ENCODE results near the gene ARTN.

The ARTN gene

DNA sequence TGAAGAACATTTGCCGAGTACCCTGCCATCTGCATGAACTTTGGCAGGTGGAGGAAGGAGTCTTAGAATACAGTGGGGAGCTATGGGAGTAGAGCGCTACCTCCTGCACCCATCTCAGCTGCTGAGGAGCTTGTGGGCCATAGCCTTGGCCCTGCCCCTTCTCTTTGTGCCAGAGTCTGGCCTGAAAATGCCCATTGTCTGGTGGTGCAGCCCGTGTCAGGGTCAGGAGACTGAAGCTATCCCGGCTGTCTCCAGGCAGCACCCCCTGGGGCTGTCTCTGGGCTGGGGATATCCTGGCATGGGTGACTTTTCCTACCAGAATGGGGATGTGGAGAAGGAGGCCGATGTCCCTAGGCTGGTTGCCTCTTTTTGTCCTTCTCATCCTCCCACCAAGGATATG lies 20.4 kb downstream of the ARTN start:
- Histone ChIP-seq H3K9me3 (ENCODE audit: low read length) (no peaks in the 10 kb centered on the region), H2AFZ (ENCODE audit: low read length) (no peak overlapping the region), H3K4me1 (ENCODE audit: insufficient read depth, low read length, severe bottlenecking) (no peaks in the 10 kb centered on the region), H3K27ac (ENCODE audit: low read depth, low read length, poor library complexity, severe bottlenecking) (no peak overlapping the region), H3K4me2 (ENCODE audit: low read length) (no peak overlapping the region), H3K79me2 (ENCODE audit: insufficient read depth, low read length) (no peaks in the 10 kb centered on the region), H3K27me3 (ENCODE audit: insufficient read depth, low read length) (no peaks in the 10 kb centered on the region), H3K9me2 (ENCODE audit: low read depth, low read length) (no peaks in the 10 kb centered on the region), H3K36me3 (ENCODE audit: insufficient read depth, low read length) (peaks cover 36% of the 10 kb centered on the region; the same call in 1 of the 2 replicates), H3K4me3 (ENCODE audit: low read depth, low read length, poor library complexity, severe bottlenecking) (no peak overlapping the region), H3F3A (ENCODE audit: insufficient read depth, low read length) (no peaks in the 10 kb centered on the region), H4K20me1 (ENCODE audit: insufficient read depth, low read length) (no peaks in the 10 kb centered on the region), H3K9ac (ENCODE audit: low read length) (no peak overlapping the region)
- TF ChIP-seq, protein P1, sequence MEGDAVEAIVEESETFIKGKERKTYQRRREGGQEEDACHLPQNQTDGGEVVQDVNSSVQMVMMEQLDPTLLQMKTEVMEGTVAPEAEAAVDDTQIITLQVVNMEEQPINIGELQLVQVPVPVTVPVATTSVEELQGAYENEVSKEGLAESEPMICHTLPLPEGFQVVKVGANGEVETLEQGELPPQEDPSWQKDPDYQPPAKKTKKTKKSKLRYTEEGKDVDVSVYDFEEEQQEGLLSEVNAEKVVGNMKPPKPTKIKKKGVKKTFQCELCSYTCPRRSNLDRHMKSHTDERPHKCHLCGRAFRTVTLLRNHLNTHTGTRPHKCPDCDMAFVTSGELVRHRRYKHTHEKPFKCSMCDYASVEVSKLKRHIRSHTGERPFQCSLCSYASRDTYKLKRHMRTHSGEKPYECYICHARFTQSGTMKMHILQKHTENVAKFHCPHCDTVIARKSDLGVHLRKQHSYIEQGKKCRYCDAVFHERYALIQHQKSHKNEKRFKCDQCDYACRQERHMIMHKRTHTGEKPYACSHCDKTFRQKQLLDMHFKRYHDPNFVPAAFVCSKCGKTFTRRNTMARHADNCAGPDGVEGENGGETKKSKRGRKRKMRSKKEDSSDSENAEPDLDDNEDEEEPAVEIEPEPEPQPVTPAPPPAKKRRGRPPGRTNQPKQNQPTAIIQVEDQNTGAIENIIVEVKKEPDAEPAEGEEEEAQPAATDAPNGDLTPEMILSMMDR (IDR thresholded peaks at IDR 0.05; ENCODE audit: low read length) = no peak
- TF ChIP-seq EZH2 (IDR thresholded peaks at IDR 0.05; ENCODE audit: borderline replicate concordance, low read length) = no peak

DNA sequence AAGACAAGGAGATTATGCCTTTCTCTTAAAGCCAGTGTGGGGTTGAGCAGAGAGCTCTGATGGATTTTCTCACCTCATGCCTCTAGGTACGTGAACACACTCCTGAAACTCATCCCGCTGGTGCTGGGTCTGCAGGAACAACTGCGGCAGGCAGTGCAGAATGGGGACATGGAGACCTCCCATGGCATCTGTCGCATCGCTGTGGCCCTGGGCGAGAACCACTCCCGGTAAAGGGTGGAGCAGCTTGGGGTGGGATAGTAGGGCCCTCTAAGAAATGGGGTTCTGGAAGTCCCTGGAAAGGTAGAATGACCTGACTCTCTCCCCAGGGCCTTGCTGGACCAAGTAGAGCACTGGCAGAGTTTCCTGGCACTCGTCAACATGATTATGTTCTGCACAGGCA lies 22.6 kb downstream of the ARTN start:
- Histone ChIP-seq H3K9me2 (ENCODE audit: low read depth, low read length) (no peaks in the 10 kb centered on the region), H3K4me1 (ENCODE audit: insufficient read depth, low read length, severe bottlenecking) (no peaks in the 10 kb centered on the region), H3K4me2 (ENCODE audit: low read length) (no peak overlapping the region), H3K9me3 (ENCODE audit: low read length) (no peaks in the 10 kb centered on the region), H3K79me2 (ENCODE audit: insufficient read depth, low read length) (no peaks in the 10 kb centered on the region), H3K36me3 (ENCODE audit: insufficient read depth, low read length) (peaks cover 34% of the 10 kb centered on the region; the same call in 1 of the 2 replicates), H3K9ac (ENCODE audit: low read length) (no peak overlapping the region), H3F3A (ENCODE audit: insufficient read depth, low read length) (no peaks in the 10 kb centered on the region), H3K27ac (ENCODE audit: low read depth, low read length, poor library complexity, severe bottlenecking) (no peak overlapping the region), H4K20me1 (ENCODE audit: insufficient read depth, low read length) (no peaks in the 10 kb centered on the region), H3K4me3 (ENCODE audit: low read depth, low read length, poor library complexity, severe bottlenecking) (no peak overlapping the region), H2AFZ (ENCODE audit: low read length) (no peak overlapping the region), H3K27me3 (ENCODE audit: insufficient read depth, low read length) (no peaks in the 10 kb centered on the region)
- TF ChIP-seq, protein P1 (IDR thresholded peaks at IDR 0.05; ENCODE audit: low read length) = no peak
- TF ChIP-seq EZH2 (IDR thresholded peaks at IDR 0.05; ENCODE audit: borderline replicate concordance, low read length) = no peak

DNA sequence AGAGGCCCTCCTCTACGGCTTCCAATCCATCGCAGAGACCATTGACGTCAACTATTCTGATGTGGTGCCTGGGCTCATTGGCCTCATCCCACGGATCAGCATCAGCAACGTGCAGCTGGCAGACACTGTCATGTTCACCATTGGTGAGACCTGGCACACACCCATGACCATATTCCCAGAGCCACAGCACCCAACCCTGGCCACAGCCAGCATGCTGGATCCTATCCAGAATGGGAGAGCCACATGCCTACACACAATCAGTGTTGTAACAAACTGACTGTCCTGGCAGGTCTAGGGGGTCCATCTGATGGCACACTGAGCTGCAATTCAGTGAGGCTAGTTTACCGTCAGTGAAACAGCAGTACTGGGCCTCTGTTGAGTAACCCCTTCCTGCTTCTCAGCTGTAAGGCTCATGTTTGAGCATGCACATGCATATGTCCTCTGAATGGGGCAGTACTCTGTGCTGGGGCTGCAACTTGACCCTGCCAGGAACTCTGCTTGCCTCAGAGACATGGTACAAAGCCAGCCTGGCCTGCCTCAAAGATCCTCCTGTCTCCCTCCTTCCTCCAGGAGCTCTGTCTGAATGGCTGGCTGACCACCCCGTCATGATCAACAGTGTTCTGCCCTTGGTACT lies 23.9 kb downstream of the ARTN start:
- Histone ChIP-seq H3K9ac (ENCODE audit: low read length) (no peak overlapping the region), H3K27ac (ENCODE audit: low read depth, low read length, poor library complexity, severe bottlenecking) (no peak overlapping the region), H3K9me2 (ENCODE audit: low read depth, low read length) (no peaks in the 10 kb centered on the region), H3K4me2 (ENCODE audit: low read length) (no peak overlapping the region), H3K27me3 (ENCODE audit: insufficient read depth, low read length) (no peaks in the 10 kb centered on the region), H3K4me3 (ENCODE audit: low read depth, low read length, poor library complexity, severe bottlenecking) (no peak overlapping the region), H2AFZ (ENCODE audit: low read length) (no peak overlapping the region), H3K36me3 (ENCODE audit: insufficient read depth, low read length) (peaks cover 40% of the 10 kb centered on the region; the same call in 1 of the 2 replicates), H3K9me3 (ENCODE audit: low read length) (no peaks in the 10 kb centered on the region), H3K4me1 (ENCODE audit: insufficient read depth, low read length, severe bottlenecking) (no peaks in the 10 kb centered on the region), H4K20me1 (ENCODE audit: insufficient read depth, low read length) (no peaks in the 10 kb centered on the region), H3K79me2 (ENCODE audit: insufficient read depth, low read length) (no peaks in the 10 kb centered on the region), H3F3A (ENCODE audit: insufficient read depth, low read length) (no peaks in the 10 kb centered on the region)
- TF ChIP-seq EZH2 (IDR thresholded peaks at IDR 0.05; ENCODE audit: borderline replicate concordance, low read length) = no peak
- TF ChIP-seq, protein P1 (IDR thresholded peaks at IDR 0.05; ENCODE audit: low read length) = no peak
